ENCODE measurements around the gene CCDC110.

Gene CCDC110

GRCh38 chr4:185470501-185471195, 885 bp downstream of the CCDC110 start:
- peak; percentile 8 to 42 (median 26) for DNase-seq

GRCh38 chr4:185469580-185470154, 1.9 kb downstream of the CCDC110 start:
- DNase-seq: no peak

GRCh38 chr4:185468999-185469398, 2.5 kb downstream of the CCDC110 start:
- no peak for DNase-seq

- DNase-seq: no peak
Measured at GRCh38 chr4:185467991-185468390, 3.5 kb downstream of the CCDC110 start.

- DNase-seq: no peak
Measured at GRCh38 chr4:185467101-185467500, 4.4 kb downstream of the CCDC110 start.

GRCh38 chr4:185465707-185466106, 5.8 kb downstream of the CCDC110 start:
- DNase-seq: no peak

GRCh38 chr4:185464887-185465286, 6.6 kb downstream of the CCDC110 start:
- no peak for DNase-seq

GRCh38 chr4:185464183-185464582, 7.3 kb downstream of the CCDC110 start:
- DNase-seq: no peak

GRCh38 chr4:185463541-185463940, 8.0 kb downstream of the CCDC110 start:
- DNase-seq: no peak

- no peak for DNase-seq
Measured at GRCh38 chr4:185461565-185461964, 10.0 kb downstream of the CCDC110 start.

GRCh38 chr4:185457136-185457535, 14.4 kb downstream of the CCDC110 start:
- no peak for DNase-seq

GRCh38 chr4:185456131-185456530, 15.4 kb downstream of the CCDC110 start:
- DNase-seq: no peak

- DNase-seq: no peak
Measured at GRCh38 chr4:185445209-185445608, 26.3 kb downstream of the CCDC110 start.

- DNase-seq: no peak
Measured at GRCh38 chr4:185441479-185441878, 30.1 kb downstream of the CCDC110 start.

GRCh38 chr4:185437809-185438208, 33.7 kb downstream of the CCDC110 start:
- DNase-seq: no peak

- DNase-seq: no peak
Measured at GRCh38 chr4:185435466-185435865, 36.1 kb downstream of the CCDC110 start.

- DNase-seq: no peak
Measured at GRCh38 chr4:185429660-185430059, 41.9 kb downstream of the CCDC110 start.

- peak in 1 of 4 experiments; percentile 0 for DNase-seq
Measured at GRCh38 chr4:185426960-185427688, 44.4 kb downstream of the CCDC110 start.

- peak; percentile 77 to 83 (median 79) for DNase-seq
Measured at GRCh38 chr4:185425647-185426352, 45.7 kb downstream of the CCDC110 start, which contains the start of gene UFSP2. TSS of gene UFSP2 (minus strand) at chr4:185425964. CDS start at chr4:185425868, 96 bp downstream.

- no peak for DNase-seq
Measured at GRCh38 chr4:185424905-185425646, 46.5 kb downstream of the CCDC110 start.

GRCh38 chr4:185421366-185422124, 50.0 kb downstream of the CCDC110 start:
- no peak for DNase-seq

GRCh38 chr4:185416955-185417354, 54.6 kb downstream of the CCDC110 start:
- no peak for DNase-seq

All from activated CD4-positive, CD25-positive, alpha-beta regulatory T cell (primary cell).